ENCODE data around the gene CLCN5.
"Not testable (repeated sequence)": the region's sequence is repeated elsewhere in the genome, so short reads cannot be mapped to it uniquely, and the experiment has no call there.

The CLCN5 gene

DNA sequence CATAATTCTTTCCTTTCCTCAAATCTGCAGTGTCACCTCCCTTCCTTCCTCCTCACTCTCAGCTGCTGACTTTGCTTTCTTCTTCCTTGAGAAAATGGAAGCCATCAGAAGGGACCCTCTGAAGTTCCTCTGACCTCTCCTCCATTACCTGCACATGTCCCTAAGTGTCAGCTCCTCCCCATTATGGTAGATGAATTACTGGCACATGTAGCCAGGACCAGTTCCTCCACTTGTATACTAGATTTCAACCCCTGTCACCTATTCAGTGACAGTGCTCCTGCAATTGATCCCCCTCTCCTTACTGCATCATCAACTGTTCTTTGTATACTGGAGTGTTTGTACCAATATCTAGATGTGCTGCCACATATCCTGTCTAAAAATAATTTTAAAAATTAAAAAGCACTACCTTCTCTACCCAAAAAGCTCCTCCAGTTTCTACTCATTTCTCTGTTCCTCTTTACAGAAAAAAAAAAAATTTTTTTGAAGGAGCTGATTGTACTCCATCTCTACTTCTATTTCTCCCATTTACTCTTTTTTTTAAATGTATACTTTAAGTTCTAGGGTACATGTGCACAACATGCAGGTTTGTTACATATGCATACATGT is 78.6 kb downstream of the CLCN5 start:
- DNase-seq: no peak

DNA sequence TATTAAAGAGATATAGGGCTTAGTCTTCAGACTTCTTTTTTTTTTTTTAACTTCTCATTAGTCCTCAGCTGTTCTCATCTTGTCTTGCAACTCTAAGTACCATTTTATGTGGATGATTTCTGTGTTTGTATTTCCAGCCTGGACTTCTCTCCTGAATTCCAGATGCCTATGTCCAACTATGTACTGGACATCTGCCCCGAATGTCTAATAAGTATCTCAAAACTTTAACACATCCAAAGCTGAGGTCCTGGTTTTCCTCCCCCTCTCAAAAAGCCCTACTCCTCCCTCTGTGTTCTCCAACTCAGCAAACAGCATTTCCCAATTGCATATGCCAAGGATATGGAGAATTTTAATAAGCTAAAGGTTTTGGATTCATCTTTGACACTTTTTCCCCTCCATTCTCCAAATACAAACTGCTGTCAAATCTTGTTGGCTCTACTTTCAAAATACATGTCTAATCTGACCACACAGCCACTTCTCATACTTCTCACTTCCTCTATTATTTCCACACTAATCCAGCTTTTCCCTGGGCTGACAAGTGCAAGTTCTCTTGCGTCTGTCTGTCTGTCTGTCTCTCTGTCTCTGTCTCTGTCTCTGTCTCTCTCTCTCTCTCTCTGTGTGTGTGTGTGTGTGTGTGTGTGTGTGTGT is 79.8 kb downstream of the CLCN5 start:
- no peak for DNase-seq

DNA sequence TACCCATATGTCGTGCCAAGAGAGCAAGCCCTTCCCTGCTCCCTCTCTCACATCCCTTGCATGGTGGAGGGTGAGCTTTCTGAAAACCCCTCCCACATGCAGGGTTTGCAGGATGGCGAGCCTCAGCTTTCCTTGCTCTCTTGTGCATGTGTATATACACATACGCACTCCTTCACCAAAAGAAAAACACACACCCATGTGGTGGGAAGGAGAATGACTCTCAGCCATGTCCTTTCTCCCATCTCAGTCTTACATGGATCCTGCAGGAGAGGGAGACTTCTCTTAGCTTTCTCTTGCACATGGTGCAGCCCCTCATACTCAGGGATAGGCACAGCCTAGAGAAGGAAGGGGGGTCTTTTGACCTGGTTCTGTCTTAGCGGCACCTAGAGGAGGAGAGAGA is 81.1 kb downstream of the CLCN5 start:
- no peak for DNase-seq

DNA sequence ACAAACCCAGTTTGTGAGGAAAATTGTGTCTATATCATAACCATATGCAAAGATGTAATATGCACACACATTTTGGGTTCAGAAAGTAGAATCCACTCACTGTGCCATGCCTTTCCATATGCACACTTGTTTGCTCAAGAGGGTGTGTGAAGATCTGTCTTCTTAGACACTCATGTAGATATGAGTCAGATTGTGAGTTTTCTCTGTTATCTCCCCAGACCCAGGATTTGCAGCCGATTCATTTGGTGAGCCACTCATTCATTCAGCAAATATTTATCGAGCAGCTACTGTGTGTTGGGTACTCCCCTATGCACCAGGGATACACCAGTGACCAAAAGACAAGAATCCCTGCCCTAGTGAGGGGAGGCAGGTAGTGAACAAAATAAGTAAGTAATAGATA is 81.5 kb downstream of the CLCN5 start:
- DNase-seq: no peak

DNA sequence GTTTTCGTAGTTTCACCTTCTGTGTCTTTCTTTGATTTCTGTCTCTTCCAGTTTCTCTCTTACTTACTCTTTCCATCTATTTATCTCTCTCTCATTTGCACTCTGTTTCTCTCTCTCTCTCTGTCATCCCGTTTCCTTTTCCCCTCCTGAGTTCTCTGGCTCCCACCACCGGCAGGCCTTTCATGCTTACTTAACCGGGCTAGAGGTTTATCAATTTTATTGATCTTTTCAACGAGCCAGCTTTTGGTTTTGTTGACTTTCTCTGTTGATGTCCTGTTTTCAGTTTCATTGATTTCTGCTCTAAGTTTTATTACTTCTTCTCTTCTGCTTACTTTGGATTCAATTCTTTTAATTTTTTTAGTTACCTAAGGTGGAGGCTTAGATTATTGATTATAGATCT is 103.2 kb downstream of the CLCN5 start:
- DNase-seq: not testable (repeated sequence)

DNA sequence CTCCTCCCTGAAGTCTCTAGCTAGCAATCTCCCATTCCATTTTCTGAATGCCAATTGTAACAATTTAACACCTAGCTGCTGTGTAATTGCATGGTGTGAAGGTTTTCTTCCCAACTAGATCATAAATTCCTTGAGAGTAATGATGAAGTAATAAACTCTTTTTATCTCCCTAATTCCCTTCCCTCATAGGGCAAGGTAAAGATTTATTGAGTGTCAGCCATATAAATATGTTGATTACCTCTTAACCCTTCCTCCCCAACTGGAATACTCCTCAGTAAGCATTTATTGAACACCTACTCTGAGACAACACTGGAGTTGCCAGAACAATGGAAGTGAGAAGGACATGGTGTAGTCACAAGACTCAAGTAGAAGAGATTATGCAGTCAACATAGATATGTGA is 112.7 kb downstream of the CLCN5 start:
- no peak for DNase-seq

DNA sequence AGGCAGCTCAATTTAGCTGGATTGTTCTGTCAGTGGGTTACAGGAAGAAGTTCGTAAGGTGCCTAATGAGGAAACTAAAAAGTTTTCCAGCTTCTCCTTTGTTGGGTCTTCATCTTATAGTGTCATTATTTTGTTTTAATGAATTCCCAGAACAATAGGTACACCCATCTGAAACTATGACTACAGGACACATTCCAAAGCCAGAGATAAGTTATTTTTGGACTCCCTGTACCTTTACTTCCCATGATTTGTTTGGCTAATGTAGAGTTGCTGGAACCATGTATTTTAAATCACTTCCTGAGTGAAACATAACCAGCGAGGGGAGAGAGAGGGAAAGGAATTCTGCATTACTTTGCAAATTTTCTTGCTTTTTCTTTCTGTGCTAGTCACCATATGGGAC is 114.0 kb downstream of the CLCN5 start:
- DNase-seq: no peak

DNA sequence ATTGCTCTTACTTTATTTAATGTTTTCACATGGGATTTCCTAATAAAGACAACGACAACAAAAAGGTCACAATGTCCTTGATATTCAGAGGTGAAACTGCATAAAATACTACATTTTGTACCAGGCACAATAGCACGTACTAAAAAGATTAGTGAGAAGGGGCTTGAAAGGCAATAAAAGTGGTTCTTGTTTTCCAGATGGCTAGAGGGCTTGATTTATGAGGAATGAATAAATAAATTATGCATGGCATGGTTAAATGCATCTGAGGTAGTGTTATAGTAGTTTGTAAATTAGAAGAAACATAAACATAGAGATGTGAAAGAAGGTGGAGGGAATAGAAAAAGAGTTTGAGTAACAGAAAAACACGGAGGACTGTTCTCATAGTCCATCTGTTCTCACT is 123.4 kb downstream of the CLCN5 start:
- DNase-seq: no peak

DNA sequence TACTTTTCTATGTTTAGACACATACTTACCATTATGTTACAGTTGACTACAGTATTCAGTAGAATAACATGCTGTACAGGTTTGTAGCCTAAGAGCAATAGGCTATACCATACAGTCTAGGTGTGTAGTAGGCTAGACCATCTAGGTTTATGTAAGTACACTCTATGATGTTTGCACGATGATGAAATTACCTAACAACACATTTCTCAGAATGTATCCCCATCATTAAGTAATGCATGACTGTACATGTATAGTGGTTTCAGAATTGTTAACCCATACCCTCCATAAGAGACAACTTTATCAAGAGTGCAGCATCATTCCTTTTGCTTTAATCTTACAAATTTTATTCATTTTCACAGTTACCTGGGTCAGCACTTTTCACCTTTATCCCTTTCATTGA is 126.8 kb downstream of the CLCN5 start:
- DNase-seq: no peak

DNA sequence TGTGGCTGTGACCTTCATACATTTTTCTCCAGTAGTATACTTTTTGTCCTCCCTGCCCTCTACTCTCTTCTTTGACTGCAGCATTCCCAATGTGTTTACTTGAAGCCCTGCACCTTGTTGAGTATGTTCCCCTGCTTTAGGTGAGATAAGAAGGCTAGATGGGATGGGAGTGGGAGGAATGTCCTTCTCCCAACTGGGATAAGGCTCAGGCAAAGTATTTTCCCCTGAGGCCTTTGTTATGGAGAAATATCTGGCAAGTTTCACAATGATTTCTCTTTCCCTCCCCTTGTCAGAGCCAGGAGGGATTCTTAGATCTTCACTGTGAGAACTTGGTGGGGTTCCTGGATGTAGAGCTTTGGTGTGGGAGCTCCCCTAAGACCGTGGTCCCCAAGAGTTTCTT is 131.8 kb downstream of the CLCN5 start:
- no peak for DNase-seq

DNA sequence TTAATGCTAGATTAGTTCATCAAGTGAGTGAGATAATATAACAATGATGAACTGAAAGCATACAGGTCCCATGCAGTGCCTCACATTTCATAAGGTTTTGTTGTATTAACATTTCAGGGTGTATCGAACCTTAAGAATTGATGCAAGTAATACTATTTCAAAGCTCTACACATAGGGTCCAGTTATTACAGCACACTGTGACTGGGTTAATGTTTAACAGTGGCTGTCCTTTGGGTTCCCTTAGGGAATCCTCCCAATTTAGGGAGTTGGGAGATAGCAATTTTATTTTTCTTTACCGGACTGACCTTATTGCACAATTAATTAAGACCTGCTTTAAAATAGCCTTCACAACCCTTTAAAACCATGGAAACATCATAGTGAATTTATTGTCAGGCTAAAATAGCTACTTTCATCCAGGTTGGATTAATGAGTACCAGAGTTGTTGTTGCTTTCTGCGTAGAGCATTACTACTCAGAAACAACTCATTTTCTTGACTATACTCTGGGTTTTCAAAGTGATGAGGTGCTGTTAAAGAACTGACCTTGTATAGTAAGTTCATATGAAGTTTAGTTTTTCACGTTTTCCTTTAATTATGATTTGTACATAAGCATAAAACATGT is 144.0 kb downstream of the CLCN5 start:
- DNase-seq: no peak

DNA sequence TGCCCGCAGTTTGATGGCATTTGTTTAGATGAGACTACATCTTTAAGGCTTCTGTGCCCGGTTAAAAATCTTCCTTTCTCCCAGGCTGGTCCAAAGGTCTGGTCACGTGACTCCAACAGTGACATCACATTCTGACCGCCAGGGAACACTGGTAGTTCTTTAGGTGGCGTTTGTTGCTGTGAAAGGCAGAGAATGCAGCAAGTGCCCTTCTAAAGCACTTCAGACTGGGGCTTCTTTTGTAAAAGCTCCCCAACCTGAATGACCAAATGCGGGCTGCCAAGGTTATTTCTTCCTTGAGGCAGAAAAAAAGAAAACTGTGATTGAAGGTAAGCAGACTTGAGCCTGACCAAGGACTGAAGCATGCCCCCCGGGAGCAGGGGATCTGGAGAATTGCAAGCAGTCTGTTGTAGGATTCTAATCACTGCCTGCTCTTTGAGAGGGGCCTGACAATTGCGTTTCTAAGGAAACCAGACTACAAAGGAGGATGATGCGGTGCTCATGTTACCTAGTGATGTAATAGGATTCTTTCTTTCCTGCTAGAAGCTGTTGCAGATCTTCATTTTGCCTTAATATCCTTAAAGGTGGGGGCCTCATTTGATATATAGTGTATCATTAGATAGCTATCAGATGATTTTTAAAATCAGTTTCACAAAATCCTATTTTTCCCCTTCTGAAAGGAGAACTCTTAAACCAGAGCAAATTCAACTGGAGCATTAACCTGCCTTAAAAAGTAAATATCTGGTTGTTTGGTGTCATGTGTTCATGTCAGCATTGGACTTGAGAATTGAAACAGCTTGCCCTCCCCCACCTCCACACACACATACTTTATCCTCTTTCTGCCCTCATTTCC is 145.3 kb downstream of the CLCN5 start:
- DNase-seq: no peak

DNA sequence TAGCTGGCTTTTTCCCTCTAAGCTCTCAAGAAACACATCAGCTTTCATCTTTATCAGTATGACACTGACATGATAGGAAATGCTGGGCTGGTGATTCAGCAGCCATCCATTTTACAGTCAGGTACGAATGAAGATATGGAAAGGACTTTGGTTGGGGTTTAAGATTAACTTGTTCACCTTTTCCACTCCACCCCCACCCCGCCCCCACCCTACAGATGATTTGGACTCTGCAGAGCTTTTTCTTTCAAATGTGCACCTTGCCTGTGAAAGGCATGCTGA is 145.8 kb downstream of the CLCN5 start:
- DNase-seq: no peak

DNA sequence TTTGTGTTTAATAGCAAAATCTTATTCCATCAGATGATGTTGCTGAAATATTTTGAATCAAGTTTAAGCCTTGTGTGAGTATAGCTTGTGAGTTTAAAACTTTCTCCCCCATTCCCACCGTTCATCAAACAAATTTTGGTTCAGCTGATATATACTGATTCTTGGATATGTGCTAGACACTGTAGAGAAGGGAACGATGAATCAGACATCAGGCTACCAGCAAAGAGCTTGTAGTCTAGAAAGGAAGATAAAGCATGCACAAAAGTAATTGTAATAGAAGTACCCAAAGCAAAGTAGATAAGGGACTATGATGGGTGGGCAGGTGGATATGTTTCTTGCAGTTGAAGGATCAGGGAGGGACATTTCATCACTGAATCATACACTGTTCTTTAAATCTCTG is 146.5 kb downstream of the CLCN5 start:
- no peak for DNase-seq

DNA sequence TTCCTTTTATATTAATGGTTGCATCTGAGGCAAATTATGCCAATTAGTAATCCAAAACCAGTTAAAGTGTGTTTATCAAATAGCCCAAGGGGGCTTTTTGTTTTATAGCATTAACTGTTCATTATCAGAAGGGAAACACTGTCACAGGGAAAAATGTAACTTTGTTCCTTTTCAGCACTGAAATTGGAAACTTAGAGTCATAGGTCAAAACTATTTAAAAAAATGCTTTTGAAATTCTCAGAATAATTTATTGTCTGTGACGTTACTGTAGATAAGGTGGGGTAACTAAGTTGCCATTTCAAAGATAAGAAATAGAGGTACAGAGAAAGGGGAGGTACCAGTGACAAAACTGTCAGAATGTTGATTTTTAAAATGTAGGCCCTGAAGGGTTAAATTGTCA is 149.1 kb downstream of the CLCN5 start:
- no peak for DNase-seq

DNA sequence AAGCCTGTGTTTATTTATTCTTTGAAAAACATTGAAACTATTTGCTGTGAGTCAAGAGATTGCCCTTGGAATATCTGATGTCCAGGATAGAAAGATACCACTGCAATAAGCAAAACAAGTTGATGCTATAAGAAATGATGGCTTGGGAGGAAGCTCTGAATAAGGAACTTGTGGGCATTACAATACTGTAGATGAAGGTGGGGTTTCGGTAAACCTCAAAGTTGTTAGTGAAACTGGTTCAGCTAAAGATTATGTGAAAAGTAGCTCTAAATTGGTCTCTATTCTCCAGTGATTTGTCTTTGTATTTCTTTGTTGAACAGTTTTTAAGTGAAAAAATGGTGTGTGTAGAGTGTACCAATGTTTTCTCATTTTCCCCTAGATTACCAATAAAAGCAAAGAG is 149.7 kb downstream of the CLCN5 start:
- DNase-seq: no peak

DNA sequence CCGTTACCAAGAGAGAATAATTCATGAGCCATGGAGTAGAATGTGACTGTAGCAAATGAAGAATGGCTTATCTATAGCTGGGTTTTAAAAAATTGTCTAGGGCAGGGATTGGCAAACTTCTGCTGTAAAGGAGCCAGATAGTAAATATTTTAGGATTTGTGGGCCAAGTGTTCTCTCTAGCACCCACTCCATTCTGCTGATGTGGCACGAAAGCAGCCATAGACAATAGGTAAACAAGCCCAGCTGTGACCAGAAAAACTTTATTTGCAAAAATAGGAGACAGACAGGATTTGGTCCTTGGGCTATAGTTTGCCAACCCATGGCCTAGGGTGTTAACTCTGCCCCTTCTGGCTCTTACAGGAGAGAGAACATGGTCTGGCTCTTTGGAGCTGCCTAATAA is 151.2 kb downstream of the CLCN5 start:
- no peak for DNase-seq

DNA sequence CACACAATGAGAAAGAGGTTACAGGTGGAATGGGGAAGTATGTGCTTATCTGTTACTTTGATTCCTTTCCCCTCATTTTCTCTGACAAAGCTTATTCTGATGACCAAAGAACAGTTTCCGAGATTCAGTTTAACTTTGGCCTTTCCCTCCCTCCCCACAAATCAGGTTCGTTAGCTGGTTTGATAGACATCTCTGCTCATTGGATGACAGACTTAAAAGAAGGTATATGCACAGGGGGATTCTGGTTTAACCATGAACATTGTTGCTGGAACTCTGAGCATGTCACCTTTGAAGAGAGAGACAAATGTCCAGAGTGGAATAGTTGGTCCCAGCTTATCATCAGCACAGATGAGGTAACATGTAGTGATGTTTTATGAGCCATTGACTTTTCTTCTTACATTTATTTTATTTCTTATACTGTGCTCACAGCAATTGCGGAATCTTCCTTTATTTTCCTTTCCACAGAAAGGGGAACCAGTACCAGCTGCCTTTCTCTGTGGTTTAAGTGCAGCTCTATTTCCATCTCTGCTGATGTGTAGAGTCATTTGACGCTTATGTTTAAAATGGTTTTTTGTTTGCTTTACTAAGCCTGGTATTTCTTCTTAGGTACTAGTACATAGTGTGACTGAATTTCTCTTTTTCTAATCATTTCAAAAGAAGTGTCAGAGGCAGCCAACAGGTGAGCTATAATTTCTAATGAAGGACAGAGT is 153.4 kb downstream of the CLCN5 start:
- no peak for DNase-seq

DNA sequence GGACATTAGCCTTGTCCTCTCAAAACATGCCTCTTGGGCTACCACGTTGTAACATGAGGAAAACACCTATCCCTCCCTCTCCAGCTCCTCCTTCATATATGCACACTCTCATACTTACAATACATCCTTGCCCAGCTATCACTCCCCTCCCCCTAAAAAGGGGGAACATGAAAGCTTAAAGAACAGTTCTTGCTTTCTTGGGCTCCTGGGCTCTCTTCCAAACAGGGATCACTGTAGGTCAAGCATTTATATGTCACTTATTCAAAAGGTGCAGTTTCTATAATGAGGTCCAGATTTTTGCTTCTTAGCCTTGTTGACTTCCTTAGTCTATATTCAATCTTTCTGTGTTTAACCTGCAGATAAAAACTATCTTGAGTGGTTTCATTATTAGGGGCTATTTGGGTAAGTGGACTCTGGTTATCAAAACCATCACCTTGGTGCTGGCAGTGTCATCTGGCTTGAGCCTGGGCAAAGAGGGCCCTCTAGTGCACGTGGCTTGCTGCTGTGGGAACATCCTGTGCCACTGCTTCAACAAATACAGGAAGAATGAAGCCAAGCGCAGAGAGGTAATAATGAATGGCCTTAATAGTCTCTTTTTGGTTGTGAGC is 159.0 kb downstream of the CLCN5 start:
- no peak for DNase-seq

DNA sequence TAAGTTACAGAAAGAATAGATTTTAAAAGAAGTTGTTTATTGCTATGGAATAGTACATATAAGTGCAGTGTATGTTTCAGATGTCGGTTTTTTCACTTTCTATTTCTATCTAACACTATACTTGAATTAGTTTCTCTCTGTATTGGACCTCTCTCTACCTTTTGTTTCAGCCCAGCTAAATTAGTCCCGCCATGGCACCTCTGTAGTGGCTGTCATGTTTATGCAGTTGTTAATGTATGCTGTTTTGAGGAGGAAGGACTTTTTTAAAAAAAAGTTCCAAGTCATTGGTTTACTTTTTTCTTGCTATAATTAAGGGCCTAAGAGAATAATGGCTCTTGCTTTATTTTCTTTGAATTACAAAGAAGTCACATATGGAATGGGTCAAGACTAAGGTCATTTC is 160.3 kb downstream of the CLCN5 start:
- no peak for DNase-seq

DNA sequence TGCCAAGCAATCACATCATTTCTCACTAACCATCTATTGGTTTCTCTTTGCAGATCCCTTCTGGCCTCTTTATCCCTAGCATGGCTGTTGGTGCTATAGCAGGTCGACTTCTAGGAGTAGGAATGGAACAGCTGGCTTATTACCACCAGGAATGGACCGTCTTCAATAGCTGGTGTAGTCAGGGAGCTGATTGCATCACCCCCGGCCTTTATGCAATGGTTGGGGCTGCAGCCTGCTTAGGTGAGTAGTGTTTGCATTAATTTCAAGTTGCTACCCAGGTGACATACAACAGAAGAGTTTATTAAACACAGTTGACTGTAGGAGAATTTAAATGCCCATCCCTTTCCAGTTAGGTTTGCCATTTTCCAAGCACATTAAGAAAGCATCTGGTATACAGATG is 166.2 kb downstream of the CLCN5 start:
- no peak for DNase-seq

DNA sequence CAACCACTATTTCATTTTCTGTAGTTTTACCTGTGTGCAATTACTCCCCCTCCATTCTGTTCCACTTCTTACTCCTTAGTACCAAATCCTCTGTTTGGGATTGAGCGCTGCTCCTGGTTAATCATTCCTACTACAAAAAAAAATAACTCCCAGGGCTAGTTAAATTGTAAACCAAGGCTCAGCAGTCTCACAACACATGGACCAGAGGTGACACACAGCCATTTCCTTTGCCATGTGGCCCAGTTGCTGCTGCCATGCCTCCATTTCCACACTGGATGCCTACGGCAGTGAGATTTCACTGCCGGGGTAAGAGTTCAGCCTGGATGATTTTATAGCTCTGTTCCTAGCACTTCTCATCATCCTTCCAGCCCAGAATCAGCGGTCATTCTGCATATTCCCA is 171.2 kb downstream of the CLCN5 start:
- no peak for DNase-seq

DNA sequence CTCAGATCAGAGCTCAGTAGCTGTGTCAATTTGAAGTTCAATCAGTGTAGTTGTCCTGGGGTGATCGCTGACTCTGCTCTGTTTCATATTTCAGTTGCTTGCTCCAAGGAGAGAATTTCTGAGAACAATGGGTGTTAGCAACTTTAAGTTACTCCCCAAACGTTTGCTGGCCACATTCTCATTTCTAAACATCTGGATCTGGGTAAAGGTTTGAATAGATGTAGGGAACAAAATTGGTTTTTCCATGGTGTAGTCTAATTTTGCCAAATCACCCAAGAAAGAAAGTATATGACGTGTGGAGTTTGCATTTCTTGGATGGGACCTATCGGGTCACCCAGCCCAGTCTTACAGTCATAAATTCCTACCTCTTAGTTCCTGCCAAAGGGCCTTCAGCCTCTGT is 174.7 kb downstream of the CLCN5 start:
- no peak for DNase-seq

All from activated CD4-positive, alpha-beta T cell treated with anti-CD3 and anti-CD28 coated beads for 4 hours (primary cell).